Activated CD8-positive, alpha-beta T cell treated with anti-CD3 and anti-CD28 coated beads, Interleukin-2, amount 10 ng/mL, durations not matched to agents 7 days and 5 days (primary cell): Measurements from ENCODE around the gene CCDC88B. TPM values are rescaled to one million over a fixed set of nuclear protein-coding genes. Genes with fewer than 3 reads are reported as not detected.

ENCODE experiments used
- ATAC-seq: fragments of 150-1000 bp; cut with Tn5 transposase; one replicate; pipeline ENCODE4 v1.10.0; 2021; ENCODE audit warnings: moderate library complexity
- CTCF ChIA-PET: fragments of 350-600 bp; sonication (Branson Sonifier 250); formaldehyde crosslinking; loops from one replicate; lab custom pipeline; 2021; ENCODE audit warnings: antibody characterized with exemption; lab: Charles Lee
- POLR2A ChIA-PET: fragments of 350-600 bp; sonication (Branson Sonifier 250); formaldehyde crosslinking; loops from one replicate; lab custom pipeline; 2021; ENCODE audit warnings: antibody characterized with exemption; lab: Charles Lee
- DNase-seq: peaks from one replicate; pipeline ENCODE4 v3.0.0-alpha.2; 2020
- H3K27ac Mint-ChIP-seq: one replicate; pipeline ENCODE4 v1.8.0; 2021; ENCODE audit warnings: mild to moderate bottlenecking, mixed read lengths
- H3K27me3 Mint-ChIP-seq: one replicate; pipeline ENCODE4 v1.8.0; 2021; ENCODE audit warnings: low read depth, mixed read lengths
- H3K36me3 Mint-ChIP-seq: one replicate; pipeline ENCODE4 v1.8.0; 2021; ENCODE audit warnings: low read depth, mixed read lengths
- H3K4me1 Mint-ChIP-seq: one replicate; pipeline ENCODE4 v1.8.0; 2021; ENCODE audit warnings: low read depth, mixed read lengths
- H3K4me3 Mint-ChIP-seq: one replicate; pipeline ENCODE4 v1.8.0; 2021; ENCODE audit warnings: mild to moderate bottlenecking, mixed read lengths
- H3K9me3 Mint-ChIP-seq: one replicate; pipeline ENCODE4 v1.8.0; 2022; ENCODE audit warnings: mixed read lengths; ENCODE audit not compliant: insufficient read depth
- total RNA-seq, 2 experiments: library from RNA; stranded (reverse); gene quantifications; one replicate each; pipeline ENCODE4 v1.2.3, GENCODE V29; 2021

CCDC88B gene
- total RNA-seq, 2 experiments from 2014 or later, result 127 TPM

GRCh38 chr11:64367931-64368672 lies 28.1 kb downstream of the CCDC88B start:
- Mint-ChIP-seq H3K36me3 (peaks cover 47% of the 10 kb centered on the region), H3K9me3 (no peaks in the 10 kb centered on the region), H3K4me1 (peaks cover 4% of the 10 kb centered on the region), H3K27ac (no peak overlapping the region), H3K4me3 (no peak overlapping the region), H3K27me3 (no peaks in the 10 kb centered on the region)
- DNase-seq, result no peak
- ChIA-PET POLR2A (interaction anchor here (0.6 kb wide), 1 partner anchor 1403 kb away, joined by 3 read pairs; no protein-coding TSS in a partner anchor), CTCF (no interaction called here)
- ATAC-seq, result no peak

DNA sequence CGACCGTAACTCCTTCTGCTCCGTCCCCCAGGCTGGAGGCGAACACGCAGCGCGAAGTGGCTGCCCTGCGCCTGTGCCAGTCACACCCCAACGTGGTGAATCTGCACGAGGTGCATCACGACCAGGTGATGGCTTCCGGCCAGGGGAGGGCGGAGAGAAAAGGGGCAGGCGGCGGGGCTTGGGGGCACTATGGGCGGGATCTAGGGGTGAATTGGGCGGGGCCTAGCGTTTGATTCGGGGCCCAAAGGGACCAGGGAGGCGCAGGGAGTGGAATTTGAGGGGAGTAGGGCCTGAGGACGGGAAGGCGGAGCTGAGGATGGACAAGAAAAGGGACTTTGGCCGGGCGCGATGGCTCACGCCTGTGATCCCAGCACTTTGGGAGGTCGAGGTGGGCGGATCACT lies 28.7 kb downstream of the CCDC88B start:
- Mint-ChIP-seq H3K4me3 (no peak overlapping the region), H3K4me1 (peaks cover 4% of the 10 kb centered on the region), H3K27ac (no peak overlapping the region), H3K27me3 (peaks cover 1% of the 10 kb centered on the region), H3K9me3 (no peaks in the 10 kb centered on the region), H3K36me3 (peaks cover 43% of the 10 kb centered on the region)
- POLR2A ChIA-PET, result no interaction called here
- DNase-seq, result no peak
- no peak for ATAC-seq
- CTCF ChIA-PET, result no interaction called here

DNA sequence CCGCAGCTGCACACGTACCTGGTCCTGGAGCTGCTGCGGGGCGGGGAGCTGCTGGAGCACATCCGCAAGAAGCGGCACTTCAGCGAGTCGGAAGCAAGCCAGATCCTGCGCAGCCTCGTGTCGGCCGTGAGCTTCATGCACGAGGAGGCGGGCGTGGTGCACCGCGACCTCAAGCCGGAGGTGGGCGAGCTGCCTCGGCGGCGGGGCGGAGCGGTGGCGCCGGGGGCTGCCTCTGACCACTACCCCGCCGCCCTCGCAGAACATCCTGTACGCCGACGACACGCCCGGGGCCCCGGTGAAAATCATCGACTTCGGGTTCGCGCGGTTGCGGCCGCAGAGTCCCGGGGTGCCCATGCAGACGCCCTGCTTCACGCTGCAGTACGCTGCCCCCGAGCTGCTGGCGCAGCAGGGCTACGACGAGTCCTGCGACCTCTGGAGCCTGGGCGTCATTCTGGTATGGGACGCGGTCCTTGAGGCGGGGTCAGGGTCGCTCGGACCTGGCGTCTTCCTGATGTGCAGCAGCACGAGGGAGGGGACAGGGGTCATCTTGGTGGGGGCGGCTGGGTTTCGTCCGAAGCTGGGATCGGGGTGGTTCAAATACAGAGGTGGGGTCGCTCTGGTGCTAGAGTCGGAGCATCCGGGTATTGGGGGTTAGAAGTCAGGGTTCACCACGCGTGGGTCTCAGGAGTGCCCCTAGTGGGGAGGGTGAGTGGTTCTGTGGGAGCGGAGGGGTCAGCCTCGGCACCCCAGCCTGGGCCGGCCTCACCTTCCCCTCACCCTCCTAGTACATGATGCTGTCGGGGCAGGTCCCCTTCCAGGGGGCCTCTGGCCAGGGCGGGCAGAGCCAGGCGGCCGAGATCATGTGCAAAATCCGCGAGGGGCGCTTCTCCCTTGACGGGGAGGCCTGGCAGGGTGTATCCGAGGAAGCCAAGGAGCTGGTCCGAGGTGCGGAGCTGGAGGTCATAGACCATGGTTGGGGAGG lies 29.7 kb downstream of the CCDC88B start:
- CTCF ChIA-PET, result no interaction called here
- DNase-seq (no peak), ATAC-seq (no peak)
- Mint-ChIP-seq H3K36me3 (peaks cover 38% of the 10 kb centered on the region), H3K27ac (no peak overlapping the region), H3K4me1 (no peaks in the 10 kb centered on the region), H3K4me3 (no peak overlapping the region), H3K27me3 (peaks cover 3% of the 10 kb centered on the region), H3K9me3 (no peaks in the 10 kb centered on the region)
- POLR2A ChIA-PET, result no interaction called here

DNA sequence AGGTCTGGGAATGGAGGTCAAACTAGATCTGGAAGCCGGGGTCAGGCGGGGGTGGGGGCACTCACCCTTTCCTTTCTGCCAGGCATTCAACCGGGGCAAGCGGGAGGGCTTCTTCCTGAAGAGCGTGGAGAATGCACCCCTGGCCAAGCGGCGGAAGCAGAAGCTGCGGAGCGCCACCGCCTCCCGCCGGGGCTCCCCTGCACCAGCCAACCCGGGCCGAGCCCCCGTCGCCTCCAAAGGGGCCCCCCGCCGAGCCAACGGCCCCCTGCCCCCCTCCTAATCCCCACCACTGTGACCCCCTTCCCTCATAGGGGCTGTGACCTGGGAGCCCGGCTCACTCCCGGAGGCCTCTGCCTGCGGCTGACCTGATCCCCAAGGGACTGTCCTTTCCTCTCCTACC lies 31.2 kb downstream of the CCDC88B start:
- H3K4me3 Mint-ChIP-seq, result no peak overlapping the region
- no peak for DNase-seq
- ChIA-PET CTCF (no interaction called here), POLR2A (no interaction called here)
- peaks cover 28% of the 10 kb centered on the region for H3K36me3 Mint-ChIP-seq
- no peak overlapping the region for H3K27ac Mint-ChIP-seq
- H3K27me3 Mint-ChIP-seq, result peaks cover 3% of the 10 kb centered on the region
- H3K4me1 Mint-ChIP-seq, result no peaks in the 10 kb centered on the region
- no peak for ATAC-seq
- H3K9me3 Mint-ChIP-seq, result no peaks in the 10 kb centered on the region

- DNase-seq (no peak), ATAC-seq (no peak)
- no peaks in the 10 kb centered on the region for H3K9me3 Mint-ChIP-seq
- no peak overlapping the region for H3K27ac Mint-ChIP-seq
- no peak overlapping the region for H3K4me3 Mint-ChIP-seq
- H3K36me3 Mint-ChIP-seq, result peaks cover 22% of the 10 kb centered on the region
- H3K4me1 Mint-ChIP-seq, result no peaks in the 10 kb centered on the region
- H3K27me3 Mint-ChIP-seq, result peaks cover 3% of the 10 kb centered on the region
- CTCF ChIA-PET, result interaction anchor here (0.8 to 1.8 kb wide), 3 partner anchors 11 to 77 kb away, joined by 3 to 7 read pairs (median 3); no protein-coding TSS in a partner anchor
- POLR2A ChIA-PET, result no interaction called here
These were observed 32.0 kb downstream of the CCDC88B start for GRCh38 chr11:64372021-64372420.

- CTCF ChIA-PET, result interaction anchor here (0.8 to 1.8 kb wide), 3 partner anchors 12 to 76 kb away, joined by 3 to 7 read pairs (median 3); no protein-coding TSS in a partner anchor
- H3K36me3 Mint-ChIP-seq, result peaks cover 16% of the 10 kb centered on the region
- no peaks in the 10 kb centered on the region for H3K4me1 Mint-ChIP-seq
- ATAC-seq (no peak), DNase-seq (no peak)
- H3K27me3 Mint-ChIP-seq, result peaks cover 3% of the 10 kb centered on the region
- H3K27ac Mint-ChIP-seq, result no peak overlapping the region
- H3K9me3 Mint-ChIP-seq, result no peaks in the 10 kb centered on the region
- POLR2A ChIA-PET, result interaction anchor here (1.4 kb wide), 1 partner anchor 13 kb away, joined by 3 read pairs; no protein-coding TSS in a partner anchor
- H3K4me3 Mint-ChIP-seq, result no peak overlapping the region
These were observed 33.0 kb downstream of the CCDC88B start for GRCh38 chr11:64372802-64373597.

GRCh38 chr11:64373598-64373974 lies 33.6 kb downstream of the CCDC88B start:
- Mint-ChIP-seq H3K4me3 (no peak overlapping the region), H3K9me3 (no peaks in the 10 kb centered on the region), H3K27me3 (peaks cover 3% of the 10 kb centered on the region), H3K4me1 (no peaks in the 10 kb centered on the region), H3K36me3 (peaks cover 12% of the 10 kb centered on the region), H3K27ac (no peak overlapping the region)
- ATAC-seq (no peak), DNase-seq (no peak)
- ChIA-PET POLR2A (interaction anchor here (1.4 kb wide), 1 partner anchor 12 kb away, joined by 3 read pairs; no protein-coding TSS in a partner anchor), CTCF (interaction anchor here (1.8 kb wide), 1 partner anchor 75 kb away, joined by 7 read pairs; no protein-coding TSS in a partner anchor)

- no peaks in the 10 kb centered on the region for H3K9me3 Mint-ChIP-seq
- POLR2A ChIA-PET, result no interaction called here
- CTCF ChIA-PET, result no interaction called here
- peaks cover 3% of the 10 kb centered on the region for H3K27me3 Mint-ChIP-seq
- no peak for ATAC-seq
- H3K36me3 Mint-ChIP-seq, result no peaks in the 10 kb centered on the region
- no peak for DNase-seq
- no peak overlapping the region for H3K27ac Mint-ChIP-seq
- H3K4me1 Mint-ChIP-seq, result no peaks in the 10 kb centered on the region
- no peak overlapping the region for H3K4me3 Mint-ChIP-seq
These were observed 36.1 kb downstream of the CCDC88B start for GRCh38 chr11:64376071-64376470.

GRCh38 chr11:64378335-64378880 lies 38.4 kb downstream of the CCDC88B start:
- ATAC-seq, result no peak
- CTCF ChIA-PET, result no interaction called here
- H3K9me3 Mint-ChIP-seq, result no peaks in the 10 kb centered on the region
- no peaks in the 10 kb centered on the region for H3K36me3 Mint-ChIP-seq
- H3K27me3 Mint-ChIP-seq, result peaks cover 6% of the 10 kb centered on the region
- POLR2A ChIA-PET, result no interaction called here
- H3K4me1 Mint-ChIP-seq, result no peaks in the 10 kb centered on the region
- H3K27ac Mint-ChIP-seq, result no peak overlapping the region
- DNase-seq, result no peak
- H3K4me3 Mint-ChIP-seq, result no peak overlapping the region

- H3K36me3 Mint-ChIP-seq, result no peaks in the 10 kb centered on the region
- POLR2A ChIA-PET, result no interaction called here
- CTCF ChIA-PET, result no interaction called here
- ATAC-seq (no peak), DNase-seq (no peak)
- H3K4me3 Mint-ChIP-seq, result no peak overlapping the region
- H3K9me3 Mint-ChIP-seq, result no peaks in the 10 kb centered on the region
- H3K27me3 Mint-ChIP-seq, result peaks cover 6% of the 10 kb centered on the region
- H3K4me1 Mint-ChIP-seq, result no peaks in the 10 kb centered on the region
- no peak overlapping the region for H3K27ac Mint-ChIP-seq
These were observed 39.2 kb downstream of the CCDC88B start for GRCh38 chr11:64379160-64379559.
